Keratinocyte (primary cell): ENCODE measurements around the gene TCN2. TPM values are rescaled to one million over a fixed set of nuclear protein-coding genes. Genes with fewer than 3 reads are reported as not detected.
"Not testable (repeated sequence)": the region's sequence is repeated elsewhere in the genome, so short reads cannot be mapped to it uniquely, and the experiment has no call there.

Experiments used
- DNase-seq: peaks from one replicate; pipeline ENCODE4 v3.0.0-alpha.2; 2011; ENCODE audit warnings: low read depth, missing footprints, low spot score
- FAIRE-seq: peaks from 2 replicates; lab custom pipeline; 2011; peaks lifted over from hg19 to GRCh38; lab: Jason Lieb, UNC
- H2AFZ ChIP-seq: 2 replicates; pipeline ENCODE4 v1.6.0; 2012; ENCODE audit warnings: low read length, control low read depth, inconsistent platforms; ENCODE audit not compliant: control insufficient read depth
- H3K27ac ChIP-seq: 2 replicates; pipeline ENCODE4 v1.5.1; 2011; ENCODE audit warnings: low read length; ENCODE audit not compliant: control insufficient read depth, insufficient read depth
- H3K27me3 ChIP-seq: 3 replicates; pipeline ENCODE4 v1.6.0; 2011; ENCODE audit warnings: low read length; ENCODE audit not compliant: control insufficient read depth, insufficient read depth; ENCODE audit errors: extremely low read depth
- H3K36me3 ChIP-seq, 2 experiments: 2 replicates in 1 of 2; 3 replicates in 1 of 2; pipeline ENCODE4 v1.5.1; 2011; ENCODE audit warnings: low read length in 2 of 2, mild to moderate bottlenecking in 1 of 2; ENCODE audit not compliant: control insufficient read depth in 2 of 2, insufficient read depth in 2 of 2; ENCODE audit errors: extremely low read depth in 1 of 2
- H3K4me1 ChIP-seq: 3 replicates; pipeline ENCODE4 v1.5.1; 2011; ENCODE audit warnings: low read length; ENCODE audit not compliant: control insufficient read depth, insufficient read depth; ENCODE audit errors: extremely low read depth
- H3K4me2 ChIP-seq: 3 replicates; pipeline ENCODE4 v1.6.0; 2011; ENCODE audit warnings: low read depth, low read length; ENCODE audit not compliant: control insufficient read depth, insufficient read depth; ENCODE audit errors: extremely low read depth
- H3K4me3 ChIP-seq, 3 experiments: fragments of 200-600 bp in 1 of 3; sonication (generic) in 1 of 3; 2 replicates in 2 of 3; 3 replicates in 1 of 3; pipeline ENCODE4 v1.5.1; 2011 to 2016; ENCODE audit warnings: low read length in 3 of 3, mild to moderate bottlenecking in 3 of 3, control low read depth in 2 of 3, inconsistent platforms in 1 of 3, low read depth in 1 of 3, mixed read lengths in 1 of 3, mixed run types in 1 of 3, moderate library complexity in 1 of 3; ENCODE audit not compliant: control insufficient read depth in 2 of 3, insufficient read depth in 2 of 3; ENCODE audit errors: extremely low read depth in 1 of 3
- H3K79me2 ChIP-seq: 2 replicates; pipeline ENCODE4 v1.6.0; 2012; ENCODE audit warnings: low read length; ENCODE audit not compliant: control insufficient read depth, insufficient read depth
- H3K9ac ChIP-seq: 3 replicates; pipeline ENCODE4 v1.6.0; 2011; ENCODE audit warnings: low read length; ENCODE audit not compliant: control insufficient read depth, insufficient read depth; ENCODE audit errors: extremely low read depth
- H3K9me1 ChIP-seq: 3 replicates; pipeline ENCODE4 v1.6.0; 2011; ENCODE audit warnings: low read length; ENCODE audit not compliant: control insufficient read depth, insufficient read depth; ENCODE audit errors: extremely low read depth
- H3K9me3 ChIP-seq: 2 replicates; pipeline ENCODE4 v1.5.1; 2012; ENCODE audit warnings: low read depth, low read length; ENCODE audit not compliant: control insufficient read depth
- H4K20me1 ChIP-seq: 3 replicates; pipeline ENCODE4 v1.6.0; 2011; ENCODE audit warnings: low read length; ENCODE audit not compliant: control insufficient read depth, insufficient read depth; ENCODE audit errors: extremely low read depth
- CTCF ChIP-seq, 3 experiments: IDR thresholded peaks in 1 of 3; conservative IDR thresholded peaks in 1 of 3; optimal IDR thresholded peaks in 1 of 3; 2 replicates in 2 of 3; 3 replicates in 1 of 3; pipeline versions ENCODE3 to v1.5.1; 2011; ENCODE audit warnings: low read length in 3 of 3, mild to moderate bottlenecking in 3 of 3, moderate library complexity in 2 of 3, control low read depth in 1 of 3, inconsistent platforms in 1 of 3; ENCODE audit not compliant: insufficient read depth in 2 of 3; ENCODE audit errors: extremely low read depth in 1 of 3
- EZH2 ChIP-seq: IDR thresholded peaks from one replicate; pipeline ENCODE4 v1.6.1; 2012; ENCODE audit warnings: inconsistent platforms, mild to moderate bottlenecking, low read length, moderate library complexity
- dilution Hi-C: fragments of 300-500 bp; cut with MboI; formaldehyde crosslinking; loops from one replicate; pipeline ENCODE4 v1.7.0; 2020; ENCODE audit warnings: low sequenced_read_pairs; ENCODE audit not compliant: extremely low pct_ligation_motif_present
- polyA plus RNA-seq, 5 experiments: library from polyadenylated mRNA; depleted of rRNA in 3 of 5; stranded (reverse) in 3 of 5; stranded (forward) in 1 of 5; unstranded in 1 of 5; fragments of >200 nt; gene quantifications; 1 replicate in 1 of 5; 2 replicates in 3 of 5; 3 replicates in 1 of 5; pipeline versions ENCODE4 v1.2.1 to v1.2.3, GENCODE V29; 2011 to 2012; ENCODE audit warnings: missing spikeins in 2 of 5, low read depth in 1 of 5, low replicate concordance in 1 of 5

Gene TCN2
- polyA plus RNA-seq, 1 donor (not counting 4 experiments of a cell fraction or from before 2014, with no cell fraction given): 0.88 TPM

GRCh38 chr22:30674482-30674881, 67.5 kb downstream of the TCN2 start:
- dilution Hi-C loops: no loop called here
- Histone ChIP-seq H2AFZ (no peak overlapping the region), H3K4me3 (no peak overlapping the region), H3K4me1 (no peaks in the 10 kb centered on the region), H3K9me1 (no peaks in the 10 kb centered on the region), H3K9me3 (no peaks in the 10 kb centered on the region), H3K27ac (no peak overlapping the region), H3K36me3 (no peaks in the 10 kb centered on the region), H3K79me2 (no peaks in the 10 kb centered on the region), H4K20me1 (no peaks in the 10 kb centered on the region), H3K9ac (no peak overlapping the region), H3K4me2 (no peak overlapping the region), H3K27me3 (peaks cover 17% of the 10 kb centered on the region)
- TF ChIP-seq EZH2 (no peak), CTCF (optimal IDR thresholded peaks at IDR 0.05 in 1 of 3, IDR thresholded peaks at IDR 0.05 in 1 of 3, conservative IDR thresholded peaks at IDR 0.05 in 1 of 3; ENCODE audit: extremely low read depth in 1 of 3, insufficient read depth in 2 of 3, low read length in 3 of 3) (no peak)
- FAIRE-seq: no peak
- no peak for DNase-seq

GRCh38 chr22:30675436-30675835, 68.5 kb downstream of the TCN2 start:
- dilution Hi-C loops: no loop called here
- no peak overlapping the region for H2AFZ ChIP-seq
- no peaks in the 10 kb centered on the region for H3K9me3 ChIP-seq
- H3K4me3 ChIP-seq: no peak overlapping the region
- no peak overlapping the region for H3K9ac ChIP-seq
- H4K20me1 ChIP-seq: no peaks in the 10 kb centered on the region
- H3K4me1 ChIP-seq: no peaks in the 10 kb centered on the region
- no peaks in the 10 kb centered on the region for H3K79me2 ChIP-seq
- FAIRE-seq: no peak
- no peak for DNase-seq
- H3K27ac ChIP-seq: no peak overlapping the region
- TF ChIP-seq CTCF (optimal IDR thresholded peaks at IDR 0.05 in 1 of 3, IDR thresholded peaks at IDR 0.05 in 1 of 3, conservative IDR thresholded peaks at IDR 0.05 in 1 of 3; ENCODE audit: extremely low read depth in 1 of 3, insufficient read depth in 2 of 3, low read length in 3 of 3) (no peak), EZH2 (no peak)
- no peaks in the 10 kb centered on the region for H3K36me3 ChIP-seq
- no peak overlapping the region for H3K4me2 ChIP-seq
- peaks cover 21% of the 10 kb centered on the region for H3K27me3 ChIP-seq
- H3K9me1 ChIP-seq: no peaks in the 10 kb centered on the region

GRCh38 chr22:30676565-30676964, 69.6 kb downstream of the TCN2 start:
- FAIRE-seq, H3K79me2 ChIP-seq, H2AFZ ChIP-seq, H3K9me1 ChIP-seq, DNase-seq, H4K20me1 ChIP-seq, H3K4me1 ChIP-seq, H3K9me3 ChIP-seq, H3K36me3 ChIP-seq, H3K4me3 ChIP-seq, dilution Hi-C loops, H3K27ac ChIP-seq, H3K9ac ChIP-seq, H3K4me2 ChIP-seq: not testable (repeated sequence)
- H3K27me3 ChIP-seq: peaks cover 21% of the 10 kb centered on the region
